SU-DHL-6 (cell line): ENCODE measurements around the gene COL21A1.

Experiments used
- H2AFZ ChIP-seq: fragments of 200-600 bp; sonication (generic); 2 replicates; pipeline ENCODE4 v1.6.1; 2014; ENCODE audit warnings: low read depth, mild to moderate bottlenecking, moderate library complexity, mixed read lengths, antibody characterized with exemption, low read length; ENCODE audit not compliant: severe bottlenecking
- H3F3A ChIP-seq: fragments of 200-600 bp; shearing (Covaris generic); 2 replicates; pipeline ENCODE4 v1.6.0; 2016; ENCODE audit warnings: antibody characterized with exemption, mild to moderate bottlenecking; ENCODE audit not compliant: insufficient read depth
- H3K27ac ChIP-seq: fragments of 200-600 bp; sonication (generic); 2 replicates; pipeline ENCODE4 v1.5.1; 2016; ENCODE audit warnings: low read depth, mild to moderate bottlenecking, low read length, moderate library complexity, mixed read lengths
- H3K27me3 ChIP-seq: fragments of 200-600 bp; sonication (generic), shearing (Covaris generic); 2 replicates; pipeline ENCODE4 v1.6.0; 2014; ENCODE audit warnings: mild to moderate bottlenecking, low read length
- H3K36me3 ChIP-seq: fragments of 200-600 bp; sonication (generic); 2 replicates; pipeline ENCODE4 v1.6.1; 2014; ENCODE audit warnings: mild to moderate bottlenecking, low read length, mixed read lengths
- H3K4me2 ChIP-seq: fragments of 300-600, 200-600 bp; shearing (Covaris generic), sonication (generic); 2 replicates; pipeline ENCODE4 v1.6.0; 2014; ENCODE audit warnings: low read length, low read depth, mild to moderate bottlenecking; ENCODE audit not compliant: poor library complexity, severe bottlenecking
- H3K4me3 ChIP-seq: fragments of 200-600 bp; sonication (generic); 2 replicates; pipeline ENCODE4 v1.5.1; 2014; ENCODE audit warnings: antibody characterized with exemption, low read length, mild to moderate bottlenecking, mixed read lengths; ENCODE audit not compliant: insufficient read depth, poor library complexity, severe bottlenecking
- H3K79me2 ChIP-seq: fragments of 200-600 bp; sonication (generic); 2 replicates; pipeline ENCODE4 v1.6.1; 2014; ENCODE audit warnings: mild to moderate bottlenecking, low read length, moderate library complexity; ENCODE audit not compliant: insufficient read depth
- H3K9ac ChIP-seq: fragments of 200-600 bp; sonication (generic); 2 replicates; pipeline ENCODE4 v1.7.0; 2014; ENCODE audit warnings: mild to moderate bottlenecking, low read length
- H3K9me2 ChIP-seq: fragments of 200-600 bp; sonication (generic); replicated peaks from 2 replicates; pipeline ENCODE4 v1.6.1; 2014; ENCODE audit warnings: low read length; ENCODE audit not compliant: insufficient read depth
- H3K9me3 ChIP-seq: fragments of 200-600 bp; sonication (generic); 2 replicates; pipeline ENCODE4 v1.6.1; 2014; ENCODE audit warnings: low read length, mixed read lengths; ENCODE audit not compliant: insufficient read depth
- H4K20me1 ChIP-seq: fragments of 200-600 bp; sonication (generic); 2 replicates; pipeline ENCODE4 v1.6.1; 2014; ENCODE audit warnings: low read depth, mild to moderate bottlenecking, antibody characterized with exemption, low read length, moderate library complexity, mixed read lengths
- CTCF ChIP-seq: fragments of 200-600 bp; sonication (generic); IDR thresholded peaks from one replicate; pipeline ENCODE4 v1.5.1; 2017; ENCODE audit warnings: antibody characterized with exemption, mild to moderate bottlenecking, low read length, moderate library complexity; ENCODE audit not compliant: insufficient read depth, poor library complexity, severe bottlenecking
- EZH2phosphoT487 ChIP-seq: fragments of 200-600 bp; sonication (generic), shearing (Covaris generic); conservative IDR thresholded peaks from 2 replicates; pipeline ENCODE4 v1.6.1; 2018; ENCODE audit warnings: mild to moderate bottlenecking, antibody characterized with exemption, low read length, moderate library complexity, mixed read lengths

The COL21A1 gene

GRCh38 chr6:56062836-56063235 lies 184.5 kb downstream of the COL21A1 start:
- H4K20me1 ChIP-seq = no peaks in the 10 kb centered on the region
- no peak overlapping the region for H2AFZ ChIP-seq
- no peaks in the 10 kb centered on the region for H3K79me2 ChIP-seq
- no peaks in the 10 kb centered on the region for H3F3A ChIP-seq
- H3K9me2 ChIP-seq = no peaks in the 10 kb centered on the region
- H3K36me3 ChIP-seq = no peaks in the 10 kb centered on the region
- H3K27me3 ChIP-seq = no peaks in the 10 kb centered on the region
- H3K9me3 ChIP-seq = no peaks in the 10 kb centered on the region
- H3K4me3 ChIP-seq = no peak overlapping the region
- no peak overlapping the region for H3K27ac ChIP-seq
- H3K4me2 ChIP-seq = no peak overlapping the region
- H3K9ac ChIP-seq = no peak overlapping the region
- no peak for TF ChIP-seq EZH2phosphoT487
- TF ChIP-seq CTCF = no peak

- Histone ChIP-seq H3K9me2 (no peaks in the 10 kb centered on the region), H4K20me1 (no peaks in the 10 kb centered on the region), H3K36me3 (no peaks in the 10 kb centered on the region), H3K4me2 (no peak overlapping the region), H3K9me3 (no peaks in the 10 kb centered on the region), H3K79me2 (no peaks in the 10 kb centered on the region), H3F3A (no peaks in the 10 kb centered on the region), H3K9ac (no peak overlapping the region), H2AFZ (no peak overlapping the region), H3K27ac (no peak overlapping the region), H3K4me3 (no peak overlapping the region), H3K27me3 (no peaks in the 10 kb centered on the region)
- TF ChIP-seq EZH2phosphoT487 (no peak), CTCF (no peak)
Observed at GRCh38 chr6:56058636-56059035, 188.7 kb downstream of the COL21A1 start.

- TF ChIP-seq EZH2phosphoT487 (no peak), CTCF (no peak)
- Histone ChIP-seq H3K9ac (no peak overlapping the region), H3K27me3 (no peaks in the 10 kb centered on the region), H2AFZ (no peak overlapping the region), H3K27ac (no peak overlapping the region), H3K4me3 (no peak overlapping the region), H3K36me3 (no peaks in the 10 kb centered on the region), H4K20me1 (no peaks in the 10 kb centered on the region), H3K9me3 (no peaks in the 10 kb centered on the region), H3K79me2 (no peaks in the 10 kb centered on the region), H3K4me2 (no peak overlapping the region), H3F3A (no peaks in the 10 kb centered on the region), H3K9me2 (no peaks in the 10 kb centered on the region)
Observed at GRCh38 chr6:56055081-56055704, 192.2 kb downstream of the COL21A1 start.
